OCI-LY7 (cell line): ENCODE data around the gene FALEC. TPM values are rescaled to one million over a fixed set of nuclear protein-coding genes. Genes with fewer than 3 reads are reported as not detected.

Experiments used
- BruUV-seq: library from RNA; stranded (reverse); fragments of 400-500 nt; replicated peaks from 2 replicates; lab custom pipeline; 2021; lab: Mats Ljungman, UMichigan
- CTCF ChIA-PET: fragments of 300-600 bp; sonication (Branson Sonifier 250); formaldehyde crosslinking; loops from one replicate; lab custom pipeline; 2022; ENCODE audit warnings: antibody characterized with exemption; ENCODE audit not compliant: unreplicated experiment; lab: Charles Lee
- POLR2A ChIA-PET: fragments of 300-600 bp; sonication (Branson Sonifier 250); formaldehyde crosslinking; loops from one replicate; lab custom pipeline; 2022; ENCODE audit warnings: antibody characterized with exemption; lab: Charles Lee
- DNase-seq: peaks from one replicate; pipeline ENCODE4 v3.0.0-alpha.2; 2015; ENCODE audit warnings: low spot score
- H2AFZ ChIP-seq: fragments of 200-600 bp; sonication (generic), shearing (Covaris generic); 2 replicates; pipeline ENCODE4 v1.6.1; 2014; ENCODE audit warnings: mild to moderate bottlenecking, antibody characterized with exemption, low read length, moderate library complexity
- H3K27ac ChIP-seq: fragments of 200-600 bp; sonication (generic); 2 replicates; pipeline ENCODE4 v1.5.1; 2014; ENCODE audit warnings: mixed run types, low read depth, mild to moderate bottlenecking, moderate library complexity, low read length, inconsistent platforms; ENCODE audit not compliant: poor library complexity, severe bottlenecking
- H3K36me3 ChIP-seq: fragments of 200-600 bp; sonication (generic); 2 replicates; pipeline ENCODE4 v1.6.1; 2014; ENCODE audit warnings: mild to moderate bottlenecking, antibody characterized with exemption, low read length, moderate library complexity, mixed read lengths; ENCODE audit not compliant: insufficient read depth
- H3K4me1 ChIP-seq: fragments of 200-600 bp; sonication (generic); 2 replicates; pipeline ENCODE4 v1.5.1; 2014; ENCODE audit warnings: mild to moderate bottlenecking, low read length; ENCODE audit not compliant: insufficient read depth, poor library complexity, severe bottlenecking
- H3K4me2 ChIP-seq: fragments of 200-600 bp; sonication (generic); 2 replicates; pipeline ENCODE4 v1.6.1; 2014; ENCODE audit warnings: mild to moderate bottlenecking, low read length
- H3K4me3 ChIP-seq: fragments of 200-600 bp; sonication (generic); 2 replicates; pipeline ENCODE4 v1.5.1; 2014; ENCODE audit warnings: mild to moderate bottlenecking, low read depth, low read length; ENCODE audit not compliant: poor library complexity, severe bottlenecking
- H3K79me2 ChIP-seq: fragments of 200-600 bp; sonication (generic); 2 replicates; pipeline ENCODE4 v1.6.1; 2016; ENCODE audit warnings: low read depth, mild to moderate bottlenecking, low read length, moderate library complexity, mixed read lengths; ENCODE audit not compliant: insufficient read depth
- H3K9me2 ChIP-seq: fragments of 200-600 bp; sonication (generic); 2 replicates; pipeline ENCODE4 v1.6.1; 2016; ENCODE audit warnings: mild to moderate bottlenecking, low read length, mixed read lengths; ENCODE audit not compliant: insufficient read depth
- H3K9me3 ChIP-seq: fragments of 200-600 bp; sonication (generic); 2 replicates; pipeline ENCODE4 v1.6.1; 2014; ENCODE audit warnings: mild to moderate bottlenecking, mixed run types, low read length, mixed read lengths
- H4K20me1 ChIP-seq: fragments of 200-600 bp; sonication (generic); 2 replicates; pipeline ENCODE4 v1.6.1; 2014; ENCODE audit warnings: mild to moderate bottlenecking, antibody characterized with exemption, low read length, moderate library complexity, mixed read lengths; ENCODE audit not compliant: insufficient read depth
- CTCF ChIP-seq: fragments of 200-600 bp; sonication (generic); conservative IDR thresholded peaks from 2 replicates; pipeline ENCODE4 v1.5.1; 2014; ENCODE audit warnings: mild to moderate bottlenecking, antibody characterized with exemption, low read length, moderate library complexity, mixed read lengths
- EZH2phosphoT487 ChIP-seq: fragments of 200-600 bp; sonication (generic); IDR thresholded peaks from 2 replicates; pipeline ENCODE4 v1.6.1; 2018; ENCODE audit warnings: low read depth, borderline replicate concordance, mild to moderate bottlenecking, mixed run types, antibody characterized with exemption, low read length, moderate library complexity, mixed read lengths
- intact Hi-C: fragments of 100-400 bp; cut with micrococcal nuclease; formaldehyde crosslinking; loops from one replicate; pipeline ENCODE4 v1.10.0; 2022; ENCODE audit not compliant: unreplicated experiment
- total RNA-seq, 2 experiments: library from RNA; depleted of rRNA in 1 of 2; stranded (reverse); fragments of >200 nt in 1 of 2; shearing (Covaris generic) in 1 of 2; gene quantifications; 2 replicates each; pipeline ENCODE4 v1.2.3, GENCODE V29; 2014 to 2022

FALEC gene
- total RNA-seq, 2 experiments from 2014 or later: 0.47 to 1.9 TPM

GRCh38 chr1:150561254-150561973 lies 45.9 kb downstream of the FALEC start:
- Histone ChIP-seq H3K36me3 (no peaks in the 10 kb centered on the region), H3K9me2 (no peaks in the 10 kb centered on the region), H3K27ac (peak overlapping the region; percentile 99), H4K20me1 (no peaks in the 10 kb centered on the region), H3K4me3 (peak overlapping the region; percentile 74), H3K4me2 (peak overlapping the region; percentile 97), H3K4me1 (peaks cover 66% of the 10 kb centered on the region), H3K79me2 (peaks cover 19% of the 10 kb centered on the region; the same call in 1 of the 2 replicates), H2AFZ (peak overlapping the region; percentile 56; the same call in 1 of the 2 replicates), H3K9me3 (no peaks in the 10 kb centered on the region)
- peak; percentile 76 for DNase-seq
- TF ChIP-seq CTCF: peak; percentile 50; the same call in 1 of the 2 replicates
- no peak for TF ChIP-seq EZH2phosphoT487
- no TSS peak for BruUV-seq
- ChIA-PET CTCF (interaction anchor here (0.6 to 3.0 kb wide), 12 partner anchors 9 to 436 kb away, joined by 3 to 13 read pairs (median 4); partner anchors contain the start of genes ENSA and MCL1), POLR2A (interaction anchor here (0.7 to 10.5 kb wide), 14 partner anchors 12 to 445 kb away, joined by 3 to 260 read pairs (median 4); partner anchors contain the start of genes ENSA, MCL1, SETDB1 and TARS2)
- intact Hi-C loops: loop anchor here (1.0 to 10.0 kb wide), 8 partner anchors 60 to 413 kb away; partner anchors contain the start of genes ARNT, CERS2, CTSS and GOLPH3L

GRCh38 chr1:150561974-150562445 lies 46.5 kb downstream of the FALEC start:
- ChIA-PET POLR2A (interaction anchor here (0.8 to 10.5 kb wide), 9 partner anchors 14 to 364 kb away, joined by 3 to 260 read pairs (median 5); partner anchors contain the start of genes ENSA, GOLPH3L, MCL1 and SETDB1), CTCF (interaction anchor here (0.8 to 3.0 kb wide), 5 partner anchors 15 to 360 kb away, joined by 3 to 12 read pairs (median 5); partner anchors contain the start of gene MCL1)
- Histone ChIP-seq H3K36me3 (no peaks in the 10 kb centered on the region), H3K4me3 (peak overlapping the region; percentile 74), H3K9me3 (no peaks in the 10 kb centered on the region), H3K4me2 (peak overlapping the region; percentile 97), H4K20me1 (no peaks in the 10 kb centered on the region), H2AFZ (peak overlapping the region; percentile 56; the same call in 1 of the 2 replicates), H3K79me2 (peaks cover 25% of the 10 kb centered on the region; the same call in 1 of the 2 replicates), H3K4me1 (peaks cover 72% of the 10 kb centered on the region), H3K9me2 (no peaks in the 10 kb centered on the region), H3K27ac (peak overlapping the region; percentile 99)
- intact Hi-C loops: loop anchor here (1.0 to 10.0 kb wide), 8 partner anchors 59 to 413 kb away; partner anchors contain the start of genes ARNT, CERS2, CTSS and GOLPH3L
- no TSS peak for BruUV-seq
- DNase-seq: peak; percentile 83
- TF ChIP-seq EZH2phosphoT487: no peak
